HCT116 (cell line): Measurements from ENCODE around the gene SLC9A7. TPM values are rescaled to one million over a fixed set of nuclear protein-coding genes. Genes with fewer than 3 reads are reported as not detected.

Experiments
- ATAC-seq: fragments of 200-7000 bp; cut with Tn5 transposase; 2 replicates; pipeline ENCODE4 v1.9.1; 2020; ENCODE audit warnings: mild to moderate bottlenecking, moderate library complexity
- BruUV-seq: library from RNA; stranded (reverse); fragments of 400-500 nt; replicated peaks from 2 replicates; lab custom pipeline; 2021; lab: Mats Ljungman, UMichigan
- CTCF ChIA-PET: fragments of 300-600 bp; sonication (Branson Sonifier 250); formaldehyde crosslinking; loops from one replicate; lab custom pipeline; 2021; ENCODE audit warnings: antibody characterized with exemption; lab: Charles Lee
- POLR2A ChIA-PET: fragments of 300-600, 350-600 bp; sonication (Branson Sonifier 250); formaldehyde crosslinking; loops from one replicate; lab custom pipeline; 2021; ENCODE audit warnings: antibody characterized with exemption; lab: Charles Lee
- RAD21 ChIA-PET, 2 experiments: fragments of 300-600 bp; sonication (Branson Sonifier 250); formaldehyde crosslinking; loops; one replicate each; lab custom pipeline; 2023; ENCODE audit warnings: low total read pairs in 2 of 2; ENCODE audit not compliant: uncharacterized antibody in 2 of 2, unreplicated experiment in 2 of 2, low non-redundant PET in 1 of 2; lab: Charles Lee
- DNase-seq: peaks from one replicate; pipeline ENCODE4 v3.0.0-alpha.2; 2010; ENCODE audit warnings: low read depth, low spot score
- H2AFZ ChIP-seq: fragments of 200-600 bp; shearing (Covaris generic), sonication (generic); 2 replicates; pipeline ENCODE4 v1.6.1; 2017; ENCODE audit warnings: low read depth, mixed run types, mixed read lengths, antibody characterized with exemption, low read length; ENCODE audit not compliant: poor library complexity, severe bottlenecking
- H3K27ac ChIP-seq: 2 replicates; pipeline ENCODE4 v1.5.1; 2012; ENCODE audit warnings: low read depth, low read length
- H3K27me3 ChIP-seq: fragments of 200-600 bp; sonication (generic); 2 replicates; pipeline ENCODE4 v1.6.1; 2016; ENCODE audit warnings: mixed run types, low read length, mixed read lengths; ENCODE audit not compliant: insufficient read depth
- H3K36me3 ChIP-seq, 2 experiments: fragments of 200-500 bp in 1 of 2; fragments of 200-600 bp in 1 of 2; sonication (Bioruptor generic) in 1 of 2; sonication (generic) in 1 of 2; 2 replicates each; pipeline versions ENCODE4 v1.5.1 to v1.6.1; 2014 to 2016; ENCODE audit warnings: low read length in 2 of 2, inconsistent platforms in 1 of 2, mixed read lengths in 1 of 2, mixed run types in 1 of 2; ENCODE audit not compliant: insufficient read depth in 2 of 2, control insufficient read depth in 1 of 2
- H3K4me1 ChIP-seq, 2 experiments: fragments of 200-600 bp in 1 of 2; sonication (generic) in 1 of 2; 2 replicates each; pipeline versions ENCODE4 v1.5.1 to v1.6.1; 2012 to 2017; ENCODE audit warnings: low read length in 2 of 2, inconsistent platforms in 1 of 2, mild to moderate bottlenecking in 1 of 2, mixed read lengths in 1 of 2, mixed run types in 1 of 2, moderate library complexity in 1 of 2; ENCODE audit not compliant: insufficient read depth in 2 of 2, control insufficient read depth in 1 of 2
- H3K4me2 ChIP-seq: fragments of 200-600 bp; sonication (generic); 2 replicates; pipeline ENCODE4 v1.6.1; 2017; ENCODE audit warnings: mixed run types, low read length, mixed read lengths
- H3K4me3 ChIP-seq, 2 experiments: fragments of 200-600 bp in 1 of 2; sonication (generic) in 1 of 2; replicated peaks in 1 of 2; 2 replicates each; pipeline ENCODE4 v1.5.1; 2011 to 2016; ENCODE audit warnings: low read length in 2 of 2, control low read depth in 1 of 2, low read depth in 1 of 2, mild to moderate bottlenecking in 1 of 2, mixed read lengths in 1 of 2, mixed run types in 1 of 2
- H3K79me2 ChIP-seq: fragments of 200-600 bp; sonication (generic); 2 replicates; pipeline ENCODE4 v1.6.1; 2017; ENCODE audit warnings: mild to moderate bottlenecking, mixed run types, low read length, moderate library complexity, mixed read lengths; ENCODE audit not compliant: insufficient read depth
- H3K9ac ChIP-seq: fragments of 200-600 bp; sonication (generic); 2 replicates; pipeline ENCODE4 v1.6.1; 2016; ENCODE audit warnings: low read length, mixed read lengths
- H3K9me2 ChIP-seq: fragments of 200-600 bp; sonication (generic), shearing (Covaris generic); 2 replicates; pipeline ENCODE4 v1.6.1; 2017; ENCODE audit warnings: mixed run types, mild to moderate bottlenecking, moderate library complexity; ENCODE audit not compliant: insufficient read depth
- H3K9me3 ChIP-seq, 2 experiments: fragments of 200-500 bp in 1 of 2; fragments of 200-600 bp in 1 of 2; sonication (Bioruptor generic) in 1 of 2; sonication (generic) in 1 of 2; 2 replicates each; pipeline ENCODE4 v1.6.1; 2014 to 2017; ENCODE audit warnings: low read length in 2 of 2, mixed read lengths in 2 of 2, inconsistent platforms in 1 of 2, low read depth in 1 of 2, mild to moderate bottlenecking in 1 of 2, mixed run types in 1 of 2, moderate library complexity in 1 of 2; ENCODE audit not compliant: control insufficient read depth in 1 of 2, insufficient read depth in 1 of 2
- H4K20me1 ChIP-seq: fragments of 200-600 bp; sonication (generic), shearing (Covaris generic); 2 replicates; pipeline ENCODE4 v1.6.1; 2017; ENCODE audit warnings: mixed run types, mild to moderate bottlenecking, moderate library complexity; ENCODE audit not compliant: insufficient read depth
- CBX3 ChIP-seq: IDR thresholded peaks from 2 replicates; pipeline ENCODE4 v1.6.1; 2012; ENCODE audit warnings: low read depth
- ELF1 ChIP-seq: IDR thresholded peaks from 2 replicates; pipeline ENCODE4 v1.6.1; 2012; ENCODE audit warnings: low read depth, borderline replicate concordance
- RAD21 ChIP-seq: IDR thresholded peaks from 2 replicates; pipeline ENCODE4 v1.6.1; 2012; ENCODE audit warnings: low read depth, mild to moderate bottlenecking
- SP1 ChIP-seq: IDR thresholded peaks from 2 replicates; pipeline ENCODE4 v1.6.1; 2012; ENCODE audit warnings: low read depth
- TCF7L2 ChIP-seq: IDR thresholded peaks from 2 replicates; pipeline ENCODE4 v1.7.0; 2011; ENCODE audit warnings: borderline replicate concordance, inconsistent platforms; ENCODE audit not compliant: insufficient read depth, insufficient read length; ENCODE audit errors: extremely low read depth
- ZNF274 ChIP-seq: fragments of 200-500 bp; sonication (Bioruptor generic); IDR thresholded peaks from 2 replicates; pipeline ENCODE4 v1.6.1; 2014; ENCODE audit warnings: mild to moderate bottlenecking, low read depth, low read length, inconsistent platforms
- intact Hi-C: fragments of 100-400 bp; cut with micrococcal nuclease; formaldehyde crosslinking; loops from 2 replicates; pipeline ENCODE4 v1.10.0; 2022
- total RNA-seq: library from RNA; stranded (reverse); gene quantifications from one replicate; pipeline ENCODE4 v1.2.1, GENCODE V29; 2021; ENCODE audit not compliant: unreplicated experiment
- TF ChIP-seq, protein P1 (sequence below): IDR thresholded peaks from 2 replicates; pipeline ENCODE4 v1.6.1; 2012
- TF ChIP-seq, protein P2 (sequence below): IDR thresholded peaks from 2 replicates; pipeline ENCODE4 v1.6.1; 2012

SLC9A7 gene
- total RNA-seq, 1 experiment from 2014 or later: 18.6 TPM

DNA sequence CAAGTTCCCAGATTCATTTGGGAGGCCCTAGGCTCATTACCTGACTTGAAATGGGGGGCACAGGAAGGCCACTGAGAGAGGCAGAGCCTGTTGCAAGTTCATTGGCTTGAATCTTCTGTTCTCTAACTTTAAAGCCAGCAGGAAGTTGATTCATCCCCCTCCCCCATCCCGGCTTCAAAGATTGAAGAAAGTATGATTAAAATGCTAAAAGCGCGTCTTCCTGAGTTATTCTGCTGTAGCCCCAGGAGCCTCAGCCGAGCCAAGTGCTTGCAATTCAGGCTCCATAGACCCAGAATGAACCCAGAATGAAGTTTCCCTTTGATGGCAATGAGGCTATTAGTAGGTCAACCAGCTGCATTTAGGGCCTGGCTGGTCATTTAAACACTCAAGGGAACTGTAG is 170.7 kb downstream of the SLC9A7 start:
- DNase-seq: no peak
- Histone ChIP-seq H3K4me3 (peak overlapping the region; percentile 19 to 49), H3K36me3 (no peaks in the 10 kb centered on the region), H3K27me3 (no peaks in the 10 kb centered on the region), H3K4me2 (peak overlapping the region; percentile 82), H3K27ac (peak overlapping the region; percentile 82), H3K9me2 (no peaks in the 10 kb centered on the region), H3K79me2 (peaks cover 39% of the 10 kb centered on the region), H2AFZ (no peak overlapping the region), H3K9me3 (no peaks in the 10 kb centered on the region), H4K20me1 (no peaks in the 10 kb centered on the region), H3K4me1 (peaks cover 58 to 77% of the 10 kb centered on the region in 2 experiments), H3K9ac (peak overlapping the region; percentile 48)
- CTCF ChIA-PET: interaction anchor here (0.8 kb wide), 1 partner anchor 65 kb away, joined by 3 read pairs; no protein-coding TSS in a partner anchor
- RAD21 ChIA-PET: no interaction called here
- POLR2A ChIA-PET: no interaction called here
- TF ChIP-seq CBX3: peak; percentile 30; the same call in 1 of the 2 replicates
- TF ChIP-seq ELF1: no peak
- 0 out of 2 replicates have a peak, but pooled peaks have one; percentile 24 for TF ChIP-seq SP1
- no TSS peak for BruUV-seq
- intact Hi-C loops: no loop called here
- peak; percentile 42 for ATAC-seq

DNA sequence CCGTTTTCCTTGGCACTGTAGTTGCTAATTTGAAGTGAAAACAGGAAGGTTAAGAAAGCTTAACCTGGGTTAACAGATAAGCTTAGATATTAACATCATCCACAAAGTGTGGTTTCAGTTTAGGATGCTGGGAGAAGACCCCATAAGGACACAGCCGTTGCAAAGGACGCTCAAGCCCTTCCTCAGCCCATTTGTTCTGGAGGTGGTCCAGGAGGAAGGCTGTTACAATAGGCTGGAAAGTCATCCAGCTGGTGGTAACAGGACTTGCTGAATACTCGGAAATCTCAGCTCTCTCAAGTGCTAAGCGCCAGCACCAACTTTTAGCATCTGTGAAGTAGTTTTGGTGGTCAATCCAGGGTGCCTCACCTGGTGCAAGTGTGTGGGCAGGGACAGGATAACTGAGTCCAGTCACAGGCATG is 171.2 kb downstream of the SLC9A7 start:
- Histone ChIP-seq H3K9me2 (no peaks in the 10 kb centered on the region), H3K4me1 (peaks cover 63 to 82% of the 10 kb centered on the region in 2 experiments), H3K27me3 (no peaks in the 10 kb centered on the region), H3K79me2 (peaks cover 44% of the 10 kb centered on the region), H3K27ac (peak overlapping the region; percentile 82), H3K9me3 (no peaks in the 10 kb centered on the region), H3K9ac (peak overlapping the region; percentile 48), H2AFZ (no peak overlapping the region), H3K36me3 (no peaks in the 10 kb centered on the region), H3K4me2 (peak overlapping the region; percentile 82), H4K20me1 (no peaks in the 10 kb centered on the region), H3K4me3 (peak overlapping the region; percentile 19 to 49)
- RAD21 ChIA-PET: no interaction called here
- TF ChIP-seq ZNF274 (no peak), RAD21 (no peak), TCF7L2 (no peak)
- TF ChIP-seq, protein P1, sequence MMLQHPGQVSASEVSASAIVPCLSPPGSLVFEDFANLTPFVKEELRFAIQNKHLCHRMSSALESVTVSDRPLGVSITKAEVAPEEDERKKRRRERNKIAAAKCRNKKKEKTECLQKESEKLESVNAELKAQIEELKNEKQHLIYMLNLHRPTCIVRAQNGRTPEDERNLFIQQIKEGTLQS: no peak
- TF ChIP-seq, protein P2, sequence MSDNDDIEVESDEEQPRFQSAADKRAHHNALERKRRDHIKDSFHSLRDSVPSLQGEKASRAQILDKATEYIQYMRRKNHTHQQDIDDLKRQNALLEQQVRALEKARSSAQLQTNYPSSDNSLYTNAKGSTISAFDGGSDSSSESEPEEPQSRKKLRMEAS: no peak
- BruUV-seq: no TSS peak
- CTCF ChIA-PET: interaction anchor here (0.8 kb wide), 1 partner anchor 66 kb away, joined by 3 read pairs; no protein-coding TSS in a partner anchor
- intact Hi-C loops: no loop called here
- ATAC-seq: peak; percentile 19
- DNase-seq: no peak
- POLR2A ChIA-PET: no interaction called here
